DMS53 treated with DMSO at 0.1 percent for 48 hours (cell line): ENCODE data around the gene GRIA4.
A peak's percentile ranks its signal among the peaks of the same experiment; 100 is the strongest.
"Not testable (repeated sequence)": the region's sequence is repeated elsewhere in the genome, so short reads cannot be mapped to it uniquely, and the experiment has no call there.

ENCODE experiments used
- DNase-seq: peaks from one replicate; lab custom pipeline; 2025; ENCODE audit not compliant: unreplicated experiment; lab: John Stamatoyannopoulos, UW

Gene GRIA4

GRCh38 chr11:105856954-105857353 lies 247.1 kb downstream of the GRIA4 start:
- DNase-seq, result no peak

- no peak for DNase-seq
Observed at GRCh38 chr11:105857728-105858127, 247.9 kb downstream of the GRIA4 start.

- no peak for DNase-seq
Observed at GRCh38 chr11:105858841-105859240, 249.0 kb downstream of the GRIA4 start.

GRCh38 chr11:105860105-105860504 lies 250.2 kb downstream of the GRIA4 start:
- no peak for DNase-seq

- peak; percentile 6 for DNase-seq
Observed at GRCh38 chr11:105861225-105861624, 251.4 kb downstream of the GRIA4 start.

GRCh38 chr11:105862736-105863367 lies 253.0 kb downstream of the GRIA4 start:
- peak; percentile 61 for DNase-seq

- no peak for DNase-seq
Observed at GRCh38 chr11:105863523-105863922, 253.7 kb downstream of the GRIA4 start.

GRCh38 chr11:105867742-105868141 lies 257.9 kb downstream of the GRIA4 start:
- no peak for DNase-seq

- no peak for DNase-seq
Observed at GRCh38 chr11:105868762-105869285, 259.0 kb downstream of the GRIA4 start.

- no peak for DNase-seq
Observed at GRCh38 chr11:105870516-105871113, 260.7 kb downstream of the GRIA4 start.

GRCh38 chr11:105878510-105878909 lies 268.6 kb downstream of the GRIA4 start:
- no peak for DNase-seq

- DNase-seq, result not testable (repeated sequence)
Observed at GRCh38 chr11:105878927-105879326, 269.1 kb downstream of the GRIA4 start.

- no peak for DNase-seq
Observed at GRCh38 chr11:105881027-105881426, 271.2 kb downstream of the GRIA4 start.

- DNase-seq, result no peak
Observed at GRCh38 chr11:105884436-105884835, 274.6 kb downstream of the GRIA4 start.

- DNase-seq, result no peak
Observed at GRCh38 chr11:105891685-105892084, 281.8 kb downstream of the GRIA4 start.

- no peak for DNase-seq
Observed at GRCh38 chr11:105897161-105897560, 287.3 kb downstream of the GRIA4 start.

GRCh38 chr11:105899772-105900171 lies 289.9 kb downstream of the GRIA4 start:
- no peak for DNase-seq

GRCh38 chr11:105900515-105901035 lies 290.7 kb downstream of the GRIA4 start:
- no peak for DNase-seq

GRCh38 chr11:105903113-105903512 lies 293.2 kb downstream of the GRIA4 start:
- no peak for DNase-seq

GRCh38 chr11:105906517-105906916 lies 296.6 kb downstream of the GRIA4 start:
- DNase-seq, result no peak

GRCh38 chr11:105907319-105907718 lies 297.4 kb downstream of the GRIA4 start:
- no peak for DNase-seq

- peak; percentile 73 for DNase-seq
Observed at GRCh38 chr11:105910095-105910715, 300.3 kb downstream of the GRIA4 start.
